Bronchial epithelial cell (primary cell): ENCODE data around the gene APMAP. TPM values are rescaled to one million over a fixed set of nuclear protein-coding genes. Genes with fewer than 3 reads are reported as not detected.

Experiments used
- DNase-seq: peaks from one replicate; pipeline ENCODE4 v3.0.0-alpha.2; 2010; ENCODE audit warnings: low read depth
- FAIRE-seq: peaks from 2 replicates; lab custom pipeline; 2011; peaks lifted over from hg19 to GRCh38; lab: Jason Lieb, UNC
- H3K27me3 ChIP-seq: 2 replicates; pipeline ENCODE4 v1.5.1; 2011; ENCODE audit warnings: low read length; ENCODE audit not compliant: control insufficient read depth, insufficient read depth
- H3K36me3 ChIP-seq: 2 replicates; pipeline ENCODE4 v1.5.1; 2011; ENCODE audit warnings: low read length; ENCODE audit not compliant: control insufficient read depth, insufficient read depth
- H3K4me3 ChIP-seq: 2 replicates; pipeline ENCODE4 v1.5.1; 2011; ENCODE audit warnings: mild to moderate bottlenecking, low read depth, low read length, control low read depth
- total RNA-seq: library from RNA; depleted of rRNA; stranded (reverse); fragments of >200 nt; gene quantifications from 2 replicates; pipeline ENCODE4 v1.2.1, GENCODE V29; 2014
- TF ChIP-seq, protein P1 (sequence below): IDR thresholded peaks from 2 replicates; pipeline ENCODE4 v1.5.1; 2011; ENCODE audit warnings: mild to moderate bottlenecking, moderate library complexity, low read length, control low read depth, inconsistent platforms; ENCODE audit not compliant: insufficient read depth, severe bottlenecking

Gene APMAP
- total RNA-seq, 1 donor from 2014 or later, result 207 TPM

DNA sequence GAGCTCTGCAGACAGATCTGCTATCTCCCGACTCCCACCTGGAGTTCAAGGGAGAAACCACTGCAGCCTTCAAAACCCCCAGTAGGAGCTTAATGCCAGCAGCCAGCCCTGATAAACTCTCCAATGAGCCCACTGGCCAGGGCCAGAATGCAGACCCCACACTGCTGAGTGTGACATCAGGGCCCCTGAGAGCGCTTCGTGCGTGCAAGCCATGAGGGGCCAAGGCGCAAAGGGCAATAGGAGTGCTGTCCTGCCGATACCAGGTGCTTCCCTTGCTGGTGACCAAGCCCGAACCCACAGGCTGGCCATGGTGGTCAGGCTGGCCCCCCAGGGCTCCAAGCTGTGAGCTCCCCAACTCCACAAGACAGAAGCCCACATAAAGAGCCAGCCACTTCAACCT, 76.7 kb downstream of the APMAP start:
- no peak for FAIRE-seq
- no peak for DNase-seq
- Histone ChIP-seq H3K36me3 (no peaks in the 10 kb centered on the region), H3K4me3 (no peak overlapping the region), H3K27me3 (no peaks in the 10 kb centered on the region)
- TF ChIP-seq, protein P1, sequence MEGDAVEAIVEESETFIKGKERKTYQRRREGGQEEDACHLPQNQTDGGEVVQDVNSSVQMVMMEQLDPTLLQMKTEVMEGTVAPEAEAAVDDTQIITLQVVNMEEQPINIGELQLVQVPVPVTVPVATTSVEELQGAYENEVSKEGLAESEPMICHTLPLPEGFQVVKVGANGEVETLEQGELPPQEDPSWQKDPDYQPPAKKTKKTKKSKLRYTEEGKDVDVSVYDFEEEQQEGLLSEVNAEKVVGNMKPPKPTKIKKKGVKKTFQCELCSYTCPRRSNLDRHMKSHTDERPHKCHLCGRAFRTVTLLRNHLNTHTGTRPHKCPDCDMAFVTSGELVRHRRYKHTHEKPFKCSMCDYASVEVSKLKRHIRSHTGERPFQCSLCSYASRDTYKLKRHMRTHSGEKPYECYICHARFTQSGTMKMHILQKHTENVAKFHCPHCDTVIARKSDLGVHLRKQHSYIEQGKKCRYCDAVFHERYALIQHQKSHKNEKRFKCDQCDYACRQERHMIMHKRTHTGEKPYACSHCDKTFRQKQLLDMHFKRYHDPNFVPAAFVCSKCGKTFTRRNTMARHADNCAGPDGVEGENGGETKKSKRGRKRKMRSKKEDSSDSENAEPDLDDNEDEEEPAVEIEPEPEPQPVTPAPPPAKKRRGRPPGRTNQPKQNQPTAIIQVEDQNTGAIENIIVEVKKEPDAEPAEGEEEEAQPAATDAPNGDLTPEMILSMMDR, result no peak

DNA sequence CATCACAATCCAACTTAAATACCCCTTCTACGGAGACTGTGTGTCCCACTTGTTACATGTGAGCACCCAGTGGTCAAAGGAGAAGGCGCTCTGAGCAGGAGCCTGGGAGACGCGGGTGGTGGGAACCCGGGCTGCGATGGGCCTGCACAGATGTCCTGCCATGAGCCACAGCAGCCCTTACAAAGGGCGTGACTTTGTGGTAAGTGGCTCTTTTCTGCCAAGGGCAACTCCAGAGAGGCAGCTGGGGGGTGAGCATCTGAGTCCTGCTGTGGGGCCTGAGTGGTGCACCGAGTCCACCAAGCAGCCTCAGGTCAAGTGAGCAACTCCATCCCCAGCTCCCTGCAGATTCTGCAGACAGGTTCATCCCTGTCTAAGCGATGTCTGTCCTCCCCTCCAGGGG, 77.1 kb downstream of the APMAP start:
- FAIRE-seq (no peak), DNase-seq (no peak)
- Histone ChIP-seq H3K36me3 (no peaks in the 10 kb centered on the region), H3K27me3 (no peaks in the 10 kb centered on the region), H3K4me3 (no peak overlapping the region)
- TF ChIP-seq, protein P1, result no peak

DNA sequence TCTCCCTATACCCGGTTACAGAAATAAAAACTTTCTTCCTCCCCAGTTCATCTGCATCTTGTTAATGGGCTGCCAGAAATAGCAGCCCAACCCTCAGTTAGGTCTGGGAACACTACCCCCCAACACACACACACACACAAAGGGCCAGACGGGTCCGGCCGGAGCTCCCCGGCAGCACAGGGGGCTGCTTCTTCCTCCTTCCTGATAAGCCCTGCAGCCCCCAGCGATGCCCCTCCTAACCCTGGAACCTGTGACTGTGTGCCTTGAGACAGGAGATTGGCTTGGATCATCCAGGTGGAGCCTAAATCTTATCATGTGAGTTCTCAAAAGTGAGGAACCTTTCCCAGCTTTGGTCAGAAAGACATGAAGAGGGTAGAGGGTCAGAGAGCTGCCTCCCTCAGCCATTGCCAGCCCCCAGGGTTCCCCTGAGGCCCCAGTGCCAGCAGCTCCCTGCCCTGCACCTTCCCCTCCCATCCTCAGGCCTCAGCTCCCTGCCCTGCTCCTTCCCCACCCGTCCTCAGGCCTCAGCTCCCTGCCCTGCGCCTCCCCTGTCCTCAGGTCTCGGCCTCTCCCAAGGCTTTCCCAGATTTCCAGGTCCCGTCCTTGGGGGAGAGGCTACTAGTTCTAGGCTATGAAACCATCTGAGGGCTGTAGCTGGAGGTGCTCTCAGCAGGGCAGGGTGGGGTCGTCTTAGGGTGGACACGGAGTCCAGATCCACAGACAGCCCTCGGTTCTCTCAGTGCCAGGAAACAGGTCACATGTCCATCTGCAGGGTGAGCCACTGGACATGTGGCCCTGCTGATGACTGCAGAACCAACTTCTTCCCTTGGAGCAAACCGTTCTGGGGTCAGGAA, 77.9 kb downstream of the APMAP start:
- H3K27me3 ChIP-seq, result no peaks in the 10 kb centered on the region
- H3K4me3 ChIP-seq, result no peak overlapping the region
- FAIRE-seq (no peak), DNase-seq (no peak)
- TF ChIP-seq, protein P1, result no peak
- H3K36me3 ChIP-seq, result no peaks in the 10 kb centered on the region

DNA sequence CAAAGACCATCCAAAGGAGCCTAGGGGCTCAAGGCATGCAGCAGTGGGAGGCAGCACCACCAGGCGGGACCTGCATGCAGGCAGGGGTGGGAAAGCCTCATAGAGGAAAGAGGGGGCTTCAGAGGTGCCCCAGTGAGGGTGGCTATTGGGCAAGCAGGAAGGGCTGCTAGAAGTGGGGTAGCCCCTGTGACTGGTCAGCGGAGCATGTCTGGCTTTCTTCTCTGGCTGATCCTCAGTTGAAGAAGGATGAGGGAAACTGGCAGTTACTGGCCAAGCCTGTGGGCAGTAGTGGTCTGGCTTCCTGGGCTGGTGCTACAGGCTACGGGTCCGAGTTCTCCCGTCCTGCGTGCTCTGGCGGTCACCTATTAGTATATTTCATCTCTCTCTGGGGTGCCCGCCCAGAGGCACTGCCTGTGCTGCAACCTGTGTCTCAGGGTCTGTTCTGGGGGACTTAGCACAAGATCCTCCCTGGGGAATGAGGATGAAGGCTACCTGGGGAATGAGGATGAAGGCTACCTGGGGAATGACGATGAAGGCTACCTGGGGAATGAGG, 79.4 kb downstream of the APMAP start:
- no peak overlapping the region for H3K4me3 ChIP-seq
- no peak for FAIRE-seq
- TF ChIP-seq, protein P1, result no peak
- no peaks in the 10 kb centered on the region for H3K27me3 ChIP-seq
- no peak for DNase-seq
- no peaks in the 10 kb centered on the region for H3K36me3 ChIP-seq

Other genes starting within 250 kb of the APMAP start
- not detected in 2 replicates for gene CST7, start 43.5 kb downstream of the APMAP start, total RNA-seq
- gene ACSS1, start 65.4 kb upstream of the APMAP start, total RNA-seq, result 0.64 and 1.8 TPM in 2 replicates
- not detected in 2 replicates for gene VSX1, start 89.4 kb upstream of the APMAP start, total RNA-seq
- 97.8 and 117 TPM in 2 replicates for gene ENTPD6, start 203.0 kb upstream of the APMAP start, total RNA-seq